Raji (cell line): Measurements from ENCODE around the gene ARHGAP45.

ENCODE experiments used
- POLR2A ChIP-seq: IDR thresholded peaks from 2 replicates; pipeline ENCODE4 v1.6.1; 2011; ENCODE audit warnings: low read depth, low read length, control low read depth; ENCODE audit not compliant: insufficient read depth

Gene ARHGAP45

DNA sequence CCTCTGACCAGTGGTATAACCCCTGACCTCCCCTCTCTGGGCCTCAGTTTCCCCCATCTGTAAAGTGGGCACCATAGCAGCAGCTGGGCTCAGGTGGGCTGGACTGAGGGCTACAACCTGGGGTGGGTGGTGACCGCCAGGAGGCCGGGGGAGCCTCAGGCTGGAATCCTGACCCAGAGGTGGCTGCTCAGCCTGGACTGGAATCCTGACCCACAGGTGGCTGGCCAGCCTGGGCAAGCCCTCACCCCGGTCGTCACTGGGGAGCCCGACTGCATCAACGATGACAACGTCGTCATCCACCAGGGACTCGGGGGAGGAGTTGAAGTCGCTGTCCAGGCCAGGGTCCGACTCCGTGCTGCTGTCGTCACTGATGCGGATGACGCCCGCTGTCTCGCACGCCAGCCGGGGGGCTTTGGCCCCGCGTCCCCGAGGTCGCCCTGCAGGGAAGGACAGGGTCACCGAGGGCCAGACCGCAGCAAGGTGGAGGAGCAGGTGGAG, 47.1 kb downstream of the ARHGAP45 start:
- no peak for TF ChIP-seq POLR2A

DNA sequence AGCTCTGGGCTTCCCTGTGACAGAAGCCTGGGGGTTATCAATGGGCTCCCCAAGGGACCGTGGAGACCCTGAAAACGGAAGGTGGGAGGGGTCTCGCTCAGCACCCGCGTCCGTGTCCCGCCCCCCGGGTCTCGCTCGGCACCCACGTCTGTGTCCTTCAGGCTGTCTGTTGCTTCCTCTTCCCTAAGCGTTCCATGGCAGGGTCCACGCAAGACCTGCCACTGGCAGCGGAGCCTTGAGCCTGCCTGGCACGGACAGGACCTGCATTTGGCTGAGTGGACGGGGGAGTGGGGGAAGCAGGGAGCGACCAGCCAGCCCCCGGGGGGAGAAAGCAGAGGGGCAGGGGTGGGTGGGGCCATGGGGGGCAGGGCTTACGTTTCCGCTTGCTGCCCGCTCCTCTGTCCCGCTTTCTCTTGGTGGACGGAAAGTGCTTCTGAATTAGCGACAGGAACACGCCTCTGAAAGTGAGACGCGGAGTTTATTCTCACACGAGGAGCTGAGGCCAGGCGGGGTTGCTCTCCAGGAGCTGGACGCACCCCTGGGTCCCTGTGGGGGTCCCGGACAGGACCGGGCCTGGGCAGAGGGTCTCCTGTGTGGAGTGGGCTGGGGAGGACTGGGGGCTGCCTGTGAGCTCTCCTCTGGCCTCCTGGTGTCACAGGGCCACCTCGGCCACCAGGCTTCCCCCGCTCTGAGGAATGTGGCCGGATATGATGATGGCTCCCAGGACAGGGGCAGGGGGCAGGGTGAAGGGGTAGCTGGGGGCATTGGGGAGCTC, 48.9 kb downstream of the ARHGAP45 start:
- TF ChIP-seq POLR2A, result no peak

DNA sequence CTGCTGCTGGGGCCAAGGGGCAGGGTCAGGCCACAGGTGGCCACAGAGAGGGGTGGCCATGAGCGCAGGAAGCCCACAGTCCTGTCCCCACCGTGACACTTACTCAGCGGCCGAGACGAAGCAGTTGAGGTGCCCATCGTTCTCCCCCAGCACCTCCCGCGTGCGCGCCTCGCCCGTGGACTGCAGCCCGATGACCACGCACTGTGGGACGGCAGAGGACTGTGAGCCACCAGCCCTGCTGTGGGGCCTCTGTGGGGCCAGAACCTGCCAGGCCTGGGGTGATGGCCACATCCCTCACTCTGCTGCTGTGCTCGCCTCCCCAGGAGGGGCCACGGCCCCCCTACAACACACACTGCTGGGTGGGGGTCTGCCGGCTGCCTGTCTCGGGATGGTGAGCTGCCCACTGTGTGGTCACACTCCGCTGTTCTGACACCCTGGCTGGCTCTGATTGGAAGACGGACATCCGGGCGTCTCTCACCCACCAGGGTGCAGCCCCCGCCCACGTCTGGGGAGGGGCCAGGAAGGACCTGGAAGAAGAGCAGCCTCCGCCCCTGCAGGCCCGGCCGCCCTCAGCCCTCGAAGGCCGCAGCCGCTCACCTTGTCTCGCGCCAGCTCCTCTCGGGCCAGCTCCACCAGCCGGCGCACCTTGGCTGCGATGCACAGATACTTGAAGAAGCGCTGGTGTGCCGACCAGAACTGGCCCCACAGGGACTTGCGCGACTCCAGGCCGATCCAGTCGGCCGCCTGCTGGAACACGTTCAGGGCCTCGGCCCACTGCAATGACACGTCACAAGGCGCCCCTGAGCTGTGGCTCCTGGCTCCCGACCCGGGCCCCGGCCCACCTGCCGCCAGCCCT, 50.0 kb downstream of the ARHGAP45 start:
- no peak for TF ChIP-seq POLR2A

DNA sequence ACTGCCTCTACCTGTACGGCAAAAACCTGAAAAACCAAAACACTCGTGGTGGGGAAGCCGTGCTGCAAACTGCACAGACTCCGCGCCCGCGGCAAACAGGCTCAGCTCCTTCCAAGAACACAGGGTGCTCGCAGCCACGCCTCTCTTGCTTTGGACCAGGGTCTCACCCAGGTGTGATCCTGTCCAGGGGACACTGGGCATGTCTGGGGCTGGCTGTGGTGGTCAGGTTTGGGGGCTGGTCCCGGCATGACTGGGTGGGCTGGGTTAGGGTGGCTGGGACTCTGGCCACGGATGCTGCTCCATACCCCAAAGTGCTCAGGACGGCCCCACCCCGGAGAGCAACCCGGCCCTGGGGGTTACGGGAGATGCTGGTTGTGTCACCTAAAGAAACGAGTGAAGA, 50.7 kb downstream of the ARHGAP45 start:
- TF ChIP-seq POLR2A, result no peak

DNA sequence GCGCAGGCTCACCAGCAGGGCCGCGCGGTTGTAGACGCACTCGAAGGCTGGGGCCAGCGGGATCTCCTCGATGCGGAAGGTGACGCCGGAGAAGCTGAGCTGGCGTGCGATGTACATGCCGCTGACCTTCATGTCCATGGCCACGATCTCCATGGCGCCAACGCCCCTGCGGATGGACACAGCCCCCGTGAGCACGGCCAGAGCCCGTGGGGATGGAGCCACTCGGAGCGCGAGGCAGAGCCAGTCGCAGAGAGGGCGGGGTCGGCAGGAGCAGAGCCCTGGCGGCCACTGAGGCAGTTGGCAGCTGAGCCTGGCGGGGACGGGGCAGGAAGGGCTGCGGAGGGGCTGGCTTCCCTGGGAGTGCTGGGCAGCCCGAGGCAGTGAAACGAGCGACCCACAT, 52.0 kb downstream of the ARHGAP45 start:
- TF ChIP-seq POLR2A, result no peak

DNA sequence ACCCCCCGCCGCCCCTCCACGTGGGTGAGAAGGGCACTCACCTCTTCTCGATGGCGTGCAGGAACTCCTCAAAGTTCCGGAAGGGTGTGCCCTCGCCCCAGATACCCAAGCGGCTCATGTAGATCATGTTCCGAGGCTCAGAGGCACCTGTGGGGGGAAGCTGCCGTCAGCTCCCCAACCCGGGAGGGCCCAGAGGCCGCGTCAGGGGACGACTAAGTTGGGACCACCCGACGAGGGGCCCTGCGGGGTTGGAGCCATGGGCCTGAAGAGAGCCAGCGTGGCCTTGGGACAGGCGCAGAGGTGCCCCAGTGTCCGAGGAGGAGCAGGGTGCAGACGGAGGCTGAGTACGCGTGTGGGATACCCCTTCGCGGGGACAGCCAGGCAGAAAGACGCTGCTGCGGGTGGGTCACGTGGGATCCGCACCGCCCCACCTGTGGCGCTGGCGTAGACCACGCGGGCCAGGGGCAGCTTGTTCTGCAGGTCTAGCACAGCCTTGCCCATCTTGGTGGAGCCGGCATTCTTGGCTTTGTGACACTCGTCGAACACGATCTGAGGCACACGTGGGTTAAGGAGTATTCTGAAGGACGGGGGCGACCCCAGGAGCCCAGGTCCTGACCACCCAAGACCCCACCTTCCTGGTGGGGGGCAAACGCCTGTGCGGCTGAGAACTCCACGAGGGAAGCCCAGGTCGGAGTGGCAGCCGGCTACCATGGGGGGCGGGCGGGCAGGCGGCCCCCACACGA, 52.7 kb downstream of the ARHGAP45 start:
- TF ChIP-seq POLR2A, result no peak

DNA sequence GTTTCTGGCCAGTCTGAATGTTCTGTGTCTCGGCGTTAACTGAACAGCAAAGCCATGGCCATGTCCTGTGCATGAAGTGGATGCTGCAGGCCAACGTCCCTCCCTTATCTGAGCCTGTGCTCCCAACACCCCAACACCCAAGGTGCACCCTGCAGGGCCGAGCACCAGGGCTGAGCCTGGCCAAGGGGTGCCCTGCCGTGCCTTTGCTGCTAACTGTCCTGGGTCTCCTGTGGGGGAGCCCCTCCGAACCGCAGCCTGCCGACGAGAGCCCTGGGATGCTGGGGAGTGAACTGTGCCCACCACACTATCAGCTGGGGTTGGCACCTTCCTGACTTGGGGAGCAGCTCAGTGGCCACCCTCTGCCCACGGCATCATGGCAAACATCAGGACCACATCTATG, 54.4 kb downstream of the ARHGAP45 start:
- no peak for TF ChIP-seq POLR2A

DNA sequence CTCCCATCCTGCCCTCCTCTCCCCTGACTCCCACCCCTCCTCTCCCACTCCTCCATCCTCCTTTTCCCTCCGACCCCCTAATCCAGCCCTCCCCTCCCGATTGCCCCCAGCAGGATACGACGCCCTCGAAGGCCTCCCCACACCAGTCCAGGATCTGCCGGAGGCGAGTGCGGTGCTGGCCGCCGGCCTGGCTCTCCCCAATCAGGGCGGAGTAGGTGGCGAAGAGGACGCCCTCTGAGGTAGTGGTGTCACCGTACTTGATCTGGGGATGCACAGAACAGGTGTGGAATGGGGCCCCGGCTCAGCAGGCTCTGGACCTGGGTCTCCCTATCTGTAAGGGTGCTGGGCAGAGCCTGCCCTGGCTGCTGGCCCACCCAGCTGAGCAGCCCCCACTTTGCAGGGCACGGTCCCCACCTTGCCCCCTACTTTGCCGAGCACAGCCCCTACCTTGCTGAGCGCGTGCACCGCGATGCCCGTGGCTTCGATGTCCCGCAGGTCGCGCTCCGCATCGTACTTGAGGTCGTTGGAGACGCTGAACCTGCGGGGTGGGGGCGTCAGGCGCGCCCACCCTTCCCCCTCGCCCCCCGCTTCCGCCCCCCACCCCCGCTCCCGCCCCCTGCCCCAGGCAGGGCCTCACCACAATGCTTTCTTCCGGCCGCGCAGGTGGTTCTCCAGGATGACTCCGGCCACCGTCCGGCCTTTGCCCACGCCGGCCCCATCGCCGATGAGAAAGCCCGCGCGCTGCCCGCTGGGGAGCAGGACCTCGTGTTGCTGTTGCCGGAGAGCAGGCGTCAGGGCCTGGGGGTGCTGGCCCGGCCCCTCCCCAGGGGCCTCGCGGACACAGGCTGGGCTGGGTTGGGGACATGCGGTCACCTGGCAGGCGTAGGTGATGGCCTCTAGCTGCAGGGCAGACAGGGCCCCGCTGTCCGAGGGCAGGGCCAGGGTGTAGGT, 55.3 kb downstream of the ARHGAP45 start:
- TF ChIP-seq POLR2A, result no peak

DNA sequence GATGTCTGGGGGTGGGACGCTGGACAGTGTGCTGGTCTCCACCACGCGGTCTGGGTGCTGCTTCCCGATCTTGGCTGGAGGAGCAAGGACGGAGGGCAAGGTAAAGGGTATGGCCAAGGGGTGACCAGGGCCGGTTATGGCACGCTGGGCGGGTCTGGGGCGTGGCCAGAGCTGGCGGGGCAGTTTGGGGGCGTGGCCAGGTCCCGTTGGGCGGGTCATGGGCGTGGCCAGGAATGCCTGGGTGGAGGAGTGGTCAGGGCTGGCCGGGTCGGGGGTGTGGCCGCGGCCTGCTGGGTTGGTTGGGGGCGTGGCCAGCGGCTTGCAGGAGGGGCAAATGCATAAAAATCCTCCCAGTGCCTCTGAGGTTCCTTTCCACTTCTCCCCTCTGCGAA, 56.0 kb downstream of the ARHGAP45 start:
- TF ChIP-seq POLR2A, result no peak

DNA sequence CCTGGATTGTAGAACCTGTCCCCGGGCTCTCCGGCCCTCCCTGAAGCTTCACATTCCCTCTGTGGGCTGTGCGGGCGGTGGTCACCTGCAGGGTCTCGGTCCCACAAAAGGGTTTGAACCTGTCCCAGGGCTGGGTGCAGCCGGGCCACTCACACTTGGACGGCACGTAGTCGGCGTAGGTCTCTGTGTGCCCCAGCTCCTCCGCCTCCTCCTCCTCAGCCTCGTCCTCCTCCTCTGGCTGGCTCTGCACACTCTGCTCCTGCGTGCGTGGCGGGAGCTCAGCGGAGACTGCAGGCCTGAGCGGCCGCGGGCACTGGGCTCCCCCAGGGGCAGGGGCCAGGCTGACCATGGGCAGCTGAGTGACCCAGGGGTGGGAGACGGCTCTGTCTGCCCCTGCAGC, 56.4 kb downstream of the ARHGAP45 start:
- no peak for TF ChIP-seq POLR2A

DNA sequence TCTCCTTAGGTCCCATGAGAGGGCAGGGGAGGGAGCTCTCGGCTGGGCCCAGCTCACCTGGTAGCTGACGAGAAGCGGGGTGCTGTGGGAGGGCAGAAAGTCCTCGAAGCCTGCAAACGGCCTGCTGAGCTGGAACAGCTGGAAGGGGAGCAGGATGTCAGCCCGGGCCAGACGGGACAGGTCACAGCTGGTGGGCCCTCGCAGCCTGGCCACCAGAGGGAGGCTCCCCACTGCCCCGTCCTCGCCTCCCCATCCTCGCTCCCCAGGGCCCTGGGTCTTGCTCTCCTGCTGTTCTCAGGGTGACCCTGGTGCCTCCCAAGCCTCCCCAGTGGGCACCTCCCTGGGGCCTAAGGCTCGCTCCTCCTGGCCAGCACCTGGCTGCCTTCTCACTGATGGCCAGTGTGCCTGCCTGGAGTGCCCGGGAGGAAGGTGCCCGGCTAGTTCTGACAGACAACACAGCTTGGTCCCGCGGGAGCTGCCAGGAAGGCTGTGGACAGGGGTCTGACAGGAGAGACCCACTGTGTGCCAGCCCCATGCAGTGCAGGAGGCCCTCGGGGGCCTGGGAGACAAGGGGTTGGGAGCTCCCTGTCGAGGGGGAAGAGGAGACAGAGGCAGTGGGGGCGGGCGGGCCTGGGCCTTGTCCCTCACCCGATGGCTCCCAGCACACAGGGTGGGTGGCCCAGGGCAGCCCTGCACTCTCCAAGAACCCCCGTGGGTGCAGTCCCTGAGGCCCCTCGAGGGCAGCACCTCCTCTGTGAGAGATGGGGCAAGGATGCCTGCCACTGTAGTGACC, 57.1 kb downstream of the ARHGAP45 start:
- no peak for TF ChIP-seq POLR2A

DNA sequence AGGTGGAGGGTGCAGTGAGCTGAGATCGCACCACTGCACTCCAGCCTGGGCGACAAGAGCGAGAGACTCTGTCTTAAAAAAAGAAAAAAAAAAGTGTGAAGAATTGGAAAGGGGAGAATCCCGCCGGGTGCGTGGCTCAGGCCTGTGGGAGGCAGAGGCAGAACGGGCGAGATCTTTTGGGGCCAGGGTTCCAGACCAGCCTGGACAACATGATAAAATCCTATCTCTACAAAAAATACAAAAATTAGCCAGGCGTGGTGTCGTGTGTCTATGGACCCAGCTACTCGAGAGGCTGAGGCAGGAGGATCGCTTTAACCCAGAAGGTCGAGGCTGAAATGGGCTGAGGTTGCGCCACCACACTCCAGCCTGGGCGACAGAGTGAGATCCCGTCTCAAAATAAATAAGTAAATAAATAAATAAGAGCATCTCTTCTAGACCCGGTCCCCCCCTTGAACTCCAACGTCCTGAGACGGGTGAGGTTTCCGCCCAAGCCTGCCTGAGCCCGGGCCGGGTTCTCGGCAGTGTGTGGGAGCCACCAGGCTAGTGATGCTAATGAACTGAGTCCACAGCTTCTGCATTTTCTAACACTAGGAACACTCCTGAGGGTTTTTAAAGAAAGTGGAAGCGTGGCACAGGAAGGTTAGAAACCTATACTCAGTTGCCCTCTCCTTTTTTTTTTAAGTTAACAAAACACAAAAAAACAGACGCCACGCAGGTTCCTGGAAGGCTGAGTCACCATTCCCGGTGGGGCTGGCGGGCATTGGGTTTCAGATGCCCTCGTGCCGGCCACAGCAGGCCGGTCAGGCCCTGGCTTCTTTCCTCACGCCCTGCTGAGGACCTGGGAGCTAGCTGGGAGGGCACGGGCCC, 58.9 kb downstream of the ARHGAP45 start:
- no peak for TF ChIP-seq POLR2A
